Measurements from ENCODE around the gene SPATA6. TPM values are rescaled to one million over a fixed set of nuclear protein-coding genes. Genes with fewer than 3 reads are reported as not detected.

Gene SPATA6
- total and polyA plus RNA-seq, 4 donors = 1.1 to 5.5 (median 2.4) TPM

- TF ChIP-seq RAD21 (IDR thresholded peaks at IDR 0.05) (no peak), EGR1 (IDR thresholded peaks at IDR 0.05; ENCODE audit: low read depth in 2 of 2) (no peak), SP1 (IDR thresholded peaks at IDR 0.05) (no peak), FOXA1 (IDR thresholded peaks at IDR 0.05) (no peak), RXRA (IDR thresholded peaks at IDR 0.05) (no peak), REST (IDR thresholded peaks at IDR 0.05) (no peak), TAF1 (conservative IDR thresholded peaks at IDR 0.05) (no peak)
- 97% methylated on average over 2 of the region's 2 CpGs for WGBS
Observed at GRCh38 chr1:48405940-48406339, 66.1 kb downstream of the SPATA6 start.

DNA sequence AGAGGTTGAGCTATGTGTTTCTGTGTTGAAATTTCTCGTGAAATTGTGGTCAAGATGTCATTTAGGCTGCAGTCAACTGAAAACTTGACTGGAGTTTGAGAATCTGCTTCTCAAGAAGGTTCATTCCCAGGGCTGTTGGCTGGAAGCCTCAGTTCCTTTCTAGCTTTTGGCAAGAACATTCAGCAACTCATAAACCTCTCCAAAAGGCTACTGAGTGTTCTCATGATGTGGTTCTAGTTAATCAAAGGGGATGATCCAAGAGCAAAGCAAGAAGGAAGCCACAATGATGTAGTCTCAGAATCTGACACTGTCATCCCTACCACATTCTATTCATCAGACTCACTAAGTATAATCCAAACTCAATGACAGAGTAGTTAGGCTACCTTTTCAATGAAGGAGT, 66.6 kb downstream of the SPATA6 start:
- no peaks in the 10 kb centered on the region for H3K27me3 ChIP-seq (ENCODE audit: control insufficient read depth in 4 of 4, insufficient read depth in 4 of 4, low read length in 3 of 4)
- no peaks in the 10 kb centered on the region for H3K9me3 ChIP-seq (ENCODE audit: control insufficient read depth in 4 of 4, low read length in 3 of 4)
- H3K4me3 ChIP-seq (ENCODE audit: low read depth in 1 of 3, low read length in 3 of 3) = no peak overlapping the region
- H3K36me3 ChIP-seq (ENCODE audit: control insufficient read depth in 4 of 4, insufficient read depth in 3 of 4, low read depth in 1 of 4, low read length in 3 of 4) = no peaks in the 10 kb centered on the region
- H3K4me1 ChIP-seq (ENCODE audit: control insufficient read depth in 4 of 4, insufficient read depth in 4 of 4, low read length in 3 of 4) = no peaks in the 10 kb centered on the region
- H3K27ac ChIP-seq (ENCODE audit: low read depth in 1 of 2, low read length in 2 of 2) = no peak overlapping the region
- no peak overlapping the region for H3K9ac ChIP-seq (ENCODE audit: low read depth in 1 of 2, low read length in 2 of 2)
- DNase-seq (ENCODE audit: low spot score) = no peak
- 91% methylated on average over 1 of the region's 1 CpG for WGBS
- TF ChIP-seq FOXA1 (IDR thresholded peaks at IDR 0.05) (no peak), GABPA (IDR thresholded peaks at IDR 0.05 in 1 of 2, conservative IDR thresholded peaks at IDR 0.05 in 1 of 2) (no peak), HNF4G (IDR thresholded peaks at IDR 0.05) (no peak), RAD21 (IDR thresholded peaks at IDR 0.05) (no peak), CTCF (IDR thresholded peaks at IDR 0.05; ENCODE audit: low read depth, low read length, missing input control) (no peak), MAX (IDR thresholded peaks at IDR 0.05) (no peak), HNF4A (conservative IDR thresholded peaks at IDR 0.05) (no peak), ZBTB33 (IDR thresholded peaks at IDR 0.05) (no peak), JUND (IDR thresholded peaks at IDR 0.05) (no peak), TAF1 (conservative IDR thresholded peaks at IDR 0.05) (no peak), YY1 (IDR thresholded peaks at IDR 0.05) (no peak), NR2F2 (IDR thresholded peaks at IDR 0.05) (no peak)

More at GRCh38 chr1:48405940-48406339, 66.1 kb downstream of the SPATA6 start:
- Histone ChIP-seq H3K4me1 (ENCODE audit: control insufficient read depth in 4 of 4, insufficient read depth in 4 of 4, low read length in 3 of 4) (no peaks in the 10 kb centered on the region), H3K27me3 (ENCODE audit: control insufficient read depth in 4 of 4, insufficient read depth in 4 of 4, low read length in 3 of 4) (no peaks in the 10 kb centered on the region), H3K4me3 (ENCODE audit: low read depth in 1 of 3, low read length in 3 of 3) (no peak overlapping the region), H3K9me3 (ENCODE audit: control insufficient read depth in 4 of 4, low read length in 3 of 4) (no peaks in the 10 kb centered on the region), H3K27ac (ENCODE audit: low read depth in 1 of 2, low read length in 2 of 2) (no peak overlapping the region), H3K9ac (ENCODE audit: low read depth in 1 of 2, low read length in 2 of 2) (no peak overlapping the region), H3K36me3 (ENCODE audit: control insufficient read depth in 4 of 4, insufficient read depth in 3 of 4, low read depth in 1 of 4, low read length in 3 of 4) (no peaks in the 10 kb centered on the region)
- DNase-seq (ENCODE audit: low spot score) = no peak

Measured in liver (tissue), 9 donors.